H9 (cell line): ENCODE results near the gene SFR1. TPM values are rescaled to one million over a fixed set of nuclear protein-coding genes. Genes with fewer than 3 reads are reported as not detected.

Source experiments
- DNase-seq: peaks from one replicate; pipeline ENCODE4 v3.0.0-alpha.2; 2017
- H2AFZ ChIP-seq: one replicate; pipeline ENCODE4 v1.6.1; 2013; ENCODE audit warnings: mild to moderate bottlenecking, low read length, control low read depth, moderate library complexity
- H2AK5ac ChIP-seq: 2 replicates; pipeline ENCODE4 v1.6.1; 2013; ENCODE audit warnings: low read length, control low read depth, mixed read lengths; ENCODE audit not compliant: insufficient read length
- H2BK120ac ChIP-seq: one replicate; pipeline ENCODE4 v1.6.1; 2013; ENCODE audit warnings: low read depth, mild to moderate bottlenecking, low read length, control low read depth, inconsistent platforms; ENCODE audit not compliant: poor library complexity, severe bottlenecking
- H2BK12ac ChIP-seq: 2 replicates; pipeline ENCODE4 v1.6.1; 2013; ENCODE audit warnings: low read length, control low read depth, mixed read lengths, low read depth; ENCODE audit not compliant: insufficient read length
- H2BK15ac ChIP-seq: 2 replicates; pipeline ENCODE4 v1.6.1; 2013; ENCODE audit warnings: low read depth, low read length, control low read depth
- H2BK20ac ChIP-seq: one replicate; pipeline ENCODE4 v1.6.1; 2013; ENCODE audit warnings: low read depth, mild to moderate bottlenecking, low read length, control low read depth, inconsistent platforms; ENCODE audit not compliant: poor library complexity, severe bottlenecking
- H2BK5ac ChIP-seq: 2 replicates; pipeline ENCODE4 v1.6.1; 2013; ENCODE audit warnings: low read length, control low read depth, mixed read lengths; ENCODE audit not compliant: insufficient read length
- H3K14ac ChIP-seq: 2 replicates; pipeline ENCODE4 v1.6.1; 2013; ENCODE audit warnings: low read length, control low read depth; ENCODE audit not compliant: insufficient read depth
- H3K18ac ChIP-seq: 2 replicates; pipeline ENCODE4 v1.6.1; 2013; ENCODE audit warnings: low read depth, mild to moderate bottlenecking, mixed read lengths, low read length, control low read depth; ENCODE audit not compliant: insufficient read length
- H3K23ac ChIP-seq: 2 replicates; pipeline ENCODE4 v1.6.1; 2013; ENCODE audit warnings: low read length, control low read depth, mixed read lengths, low read depth; ENCODE audit not compliant: insufficient read length
- H3K23me2 ChIP-seq: 2 replicates; pipeline ENCODE4 v1.6.1; 2013; ENCODE audit warnings: low read depth, mild to moderate bottlenecking, mixed read lengths, low read length, control low read depth; ENCODE audit not compliant: insufficient read length, poor library complexity, severe bottlenecking
- H3K27ac ChIP-seq: 2 replicates; pipeline ENCODE4 v1.5.1; 2013; ENCODE audit warnings: low read length, control low read depth, mixed read lengths, low read depth; ENCODE audit not compliant: insufficient read length
- H3K27me3 ChIP-seq: 2 replicates; pipeline ENCODE4 v1.6.1; 2013; ENCODE audit warnings: low read length, control low read depth, inconsistent platforms; ENCODE audit not compliant: insufficient read depth
- H3K4ac ChIP-seq: 2 replicates; pipeline ENCODE4 v1.6.1; 2013; ENCODE audit warnings: low read depth, mild to moderate bottlenecking, control low read depth, inconsistent platforms, low read length, moderate library complexity
- H3K4me1 ChIP-seq: 2 replicates; pipeline ENCODE4 v1.6.1; 2013; ENCODE audit warnings: low read length, control low read depth, inconsistent platforms; ENCODE audit not compliant: insufficient read depth
- H3K4me2 ChIP-seq: 2 replicates; pipeline ENCODE4 v1.6.1; 2013; ENCODE audit warnings: low read length, control low read depth, mixed read lengths; ENCODE audit not compliant: insufficient read length, insufficient read depth
- H3K56ac ChIP-seq: 2 replicates; pipeline ENCODE4 v1.6.1; 2013; ENCODE audit warnings: low read depth, mild to moderate bottlenecking, mixed read lengths, low read length, control low read depth; ENCODE audit not compliant: insufficient read length
- H3K79me1 ChIP-seq: 2 replicates; pipeline ENCODE4 v1.6.1; 2013; ENCODE audit warnings: low read depth, mild to moderate bottlenecking, moderate library complexity, low read length, control low read depth, inconsistent platforms; ENCODE audit not compliant: insufficient read depth, poor library complexity, severe bottlenecking
- H3K79me2 ChIP-seq: 2 replicates; pipeline ENCODE4 v1.6.1; 2013; ENCODE audit warnings: low read length, control low read depth, inconsistent platforms; ENCODE audit not compliant: insufficient read depth
- H3K9ac ChIP-seq: 2 replicates; pipeline ENCODE4 v1.6.1; 2013; ENCODE audit warnings: low read length, control low read depth, mixed read lengths; ENCODE audit not compliant: insufficient read length; ENCODE audit errors: extremely low read depth
- H3K9me3 ChIP-seq: one replicate; pipeline ENCODE4 v1.6.1; 2013; ENCODE audit warnings: low read depth, low read length, inconsistent platforms; ENCODE audit not compliant: control insufficient read depth
- H3T11ph ChIP-seq: one replicate; pipeline ENCODE4 v1.6.1; 2013; ENCODE audit warnings: mild to moderate bottlenecking, low read length, control low read depth, inconsistent platforms
- H4K20me1 ChIP-seq: one replicate; pipeline ENCODE4 v1.6.1; 2013; ENCODE audit not compliant: control insufficient read depth, insufficient read length, insufficient read depth
- H4K5ac ChIP-seq: 2 replicates; pipeline ENCODE4 v1.6.1; 2013; ENCODE audit warnings: low read depth, mild to moderate bottlenecking, mixed read lengths, low read length, control low read depth; ENCODE audit not compliant: insufficient read length
- H4K8ac ChIP-seq: replicated peaks from 2 replicates; pipeline ENCODE4 v1.6.1; 2013; ENCODE audit warnings: low read length, control low read depth, mixed read lengths, low read depth; ENCODE audit not compliant: insufficient read length
- H4K91ac ChIP-seq: 2 replicates; pipeline ENCODE4 v1.6.1; 2013; ENCODE audit warnings: low read depth, mild to moderate bottlenecking, moderate library complexity, mixed read lengths, low read length, control low read depth; ENCODE audit not compliant: insufficient read length
- H3K27ac Mint-ChIP-seq, 3 experiments: 2 replicates in 2 of 3; 3 replicates in 1 of 3; pipeline ENCODE4 v1.8.0; 2020 to 2021; ENCODE audit warnings: mixed read lengths in 3 of 3, mild to moderate bottlenecking in 1 of 3, moderate library complexity in 1 of 3
- H3K27me3 Mint-ChIP-seq: 2 replicates; pipeline ENCODE4 v1.8.0; 2021; ENCODE audit warnings: low read depth, mild to moderate bottlenecking, moderate library complexity, mixed read lengths
- H3K36me3 Mint-ChIP-seq, 3 experiments: 2 replicates in 2 of 3; 3 replicates in 1 of 3; pipeline ENCODE4 v1.8.0; 2020 to 2021; ENCODE audit warnings: low read depth in 3 of 3, mixed read lengths in 3 of 3; ENCODE audit not compliant: insufficient read depth in 1 of 3
- H3K4me1 Mint-ChIP-seq, 2 experiments: 2 replicates each; pipeline ENCODE4 v1.8.0; 2020; ENCODE audit warnings: mixed read lengths in 2 of 2
- H3K4me3 Mint-ChIP-seq, 2 experiments: 2 replicates in 1 of 2; 3 replicates in 1 of 2; pipeline ENCODE4 v1.8.0; 2020 to 2021; ENCODE audit warnings: mild to moderate bottlenecking in 2 of 2, mixed read lengths in 2 of 2, moderate library complexity in 1 of 2
- H3K9me3 Mint-ChIP-seq, 2 experiments: 2 replicates in 1 of 2; 3 replicates in 1 of 2; pipeline ENCODE4 v1.8.0; 2020; ENCODE audit warnings: mild to moderate bottlenecking in 2 of 2, mixed read lengths in 2 of 2, moderate library complexity in 1 of 2
- WGBS: extraction: QIAGEN DNeasy Blood & Tissue Kit; methylation state at CpG from one replicate; pipeline ENCODE4 v1.1.7; 2013; ENCODE audit warnings: missing lambda C conversion rate, low lambda C conversion rate, mixed read lengths; ENCODE audit not compliant: insufficient read length; ENCODE audit errors: extremely low coverage; 5-methylcytosine and 5-hydroxymethylcytosine counted together
- total RNA-seq: library from RNA; stranded (reverse); gene quantifications from 2 replicates; pipeline ENCODE4 v1.2.1, GENCODE V29; 2021
- TF ChIP-seq, protein P1 (sequence below): fragments of 200-600 bp; sonication (generic); conservative IDR thresholded peaks from 3 replicates; pipeline ENCODE4 v1.8.0; 2021; ENCODE audit warnings: antibody characterized with exemption, mild to moderate bottlenecking

The SFR1 gene
- total RNA-seq, 1 experiment from 2014 or later, result 6.5 TPM

- Histone ChIP-seq H3K27me3 (no peaks in the 10 kb centered on the region), H3K27ac (no peak overlapping the region), H3K9ac (no peak overlapping the region), H2BK15ac (no peak overlapping the region), H3K4ac (no peak overlapping the region), H2BK120ac (no peak overlapping the region), H3K14ac (no peak overlapping the region), H3K23ac (no peak overlapping the region), H2BK20ac (no peak overlapping the region), H2AFZ (no peak overlapping the region), H3K4me1 (no peaks in the 10 kb centered on the region), H3K9me3 (no peaks in the 10 kb centered on the region), H3K79me2 (no peaks in the 10 kb centered on the region), H2AK5ac (no peak overlapping the region), H3K23me2 (no peaks in the 10 kb centered on the region), H4K5ac (no peak overlapping the region), H4K8ac (no peak overlapping the region), H3K18ac (no peak overlapping the region), H3K79me1 (no peaks in the 10 kb centered on the region), H2BK5ac (no peak overlapping the region), H2BK12ac (no peak overlapping the region), H4K91ac (no peak overlapping the region), H4K20me1 (no peaks in the 10 kb centered on the region), H3T11ph (no peak overlapping the region), H3K56ac (no peak overlapping the region), H3K4me2 (no peak overlapping the region)
- no CpG with 5 or more reads among the region's 4 CpGs for WGBS
- H3K27ac Mint-ChIP-seq, result no peak overlapping the region
- H3K9me3 Mint-ChIP-seq, result peaks cover 11% of the 10 kb centered on the region in 2 experiments
- TF ChIP-seq, protein P1, sequence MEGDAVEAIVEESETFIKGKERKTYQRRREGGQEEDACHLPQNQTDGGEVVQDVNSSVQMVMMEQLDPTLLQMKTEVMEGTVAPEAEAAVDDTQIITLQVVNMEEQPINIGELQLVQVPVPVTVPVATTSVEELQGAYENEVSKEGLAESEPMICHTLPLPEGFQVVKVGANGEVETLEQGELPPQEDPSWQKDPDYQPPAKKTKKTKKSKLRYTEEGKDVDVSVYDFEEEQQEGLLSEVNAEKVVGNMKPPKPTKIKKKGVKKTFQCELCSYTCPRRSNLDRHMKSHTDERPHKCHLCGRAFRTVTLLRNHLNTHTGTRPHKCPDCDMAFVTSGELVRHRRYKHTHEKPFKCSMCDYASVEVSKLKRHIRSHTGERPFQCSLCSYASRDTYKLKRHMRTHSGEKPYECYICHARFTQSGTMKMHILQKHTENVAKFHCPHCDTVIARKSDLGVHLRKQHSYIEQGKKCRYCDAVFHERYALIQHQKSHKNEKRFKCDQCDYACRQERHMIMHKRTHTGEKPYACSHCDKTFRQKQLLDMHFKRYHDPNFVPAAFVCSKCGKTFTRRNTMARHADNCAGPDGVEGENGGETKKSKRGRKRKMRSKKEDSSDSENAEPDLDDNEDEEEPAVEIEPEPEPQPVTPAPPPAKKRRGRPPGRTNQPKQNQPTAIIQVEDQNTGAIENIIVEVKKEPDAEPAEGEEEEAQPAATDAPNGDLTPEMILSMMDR, result no peak
- no peak overlapping the region for H3K4me3 Mint-ChIP-seq
- peaks cover 3% of the 10 kb centered on the region; the same call in 1 of the 2 replicates for H3K27me3 Mint-ChIP-seq
- DNase-seq, result no peak
- H3K4me1 Mint-ChIP-seq, result peaks cover 2 to 4% of the 10 kb centered on the region in 2 experiments; a peak in 2 of 4 replicates
- H3K36me3 Mint-ChIP-seq, result peaks cover 0 to 12% (median 6%) of the 10 kb centered on the region in 3 experiments; a peak in 4 of 7 replicates
These were observed 23.5 kb upstream of the SFR1 start for GRCh38 chr10:104098358-104098925.
